GM23248 (cell line): ENCODE data around the gene SCAMP4. TPM values are rescaled to one million over a fixed set of nuclear protein-coding genes. Genes with fewer than 3 reads are reported as not detected.
"Not testable (repeated sequence)": the region's sequence is repeated elsewhere in the genome, so short reads cannot be mapped to it uniquely, and the experiment has no call there.

Experiments
- DNase-seq: peaks from one replicate; pipeline ENCODE4 v3.0.0-alpha.2; 2015
- H2AFZ ChIP-seq: fragments of 200-600 bp; sonication (generic); 2 replicates; pipeline ENCODE4 v1.6.1; 2016; ENCODE audit warnings: antibody characterized with exemption
- H3F3A ChIP-seq: fragments of 200-600 bp; sonication (generic); 2 replicates; pipeline ENCODE4 v1.6.1; 2016; ENCODE audit warnings: mild to moderate bottlenecking, antibody characterized with exemption, mixed run types; ENCODE audit not compliant: insufficient read depth
- H3K27ac ChIP-seq: fragments of 200-600 bp; sonication (generic); 2 replicates; pipeline ENCODE4 v1.5.1; 2016; ENCODE audit warnings: mild to moderate bottlenecking
- H3K27me3 ChIP-seq: fragments of 200-600 bp; sonication (generic); replicated peaks from 2 replicates; pipeline ENCODE4 v1.6.1; 2016; ENCODE audit warnings: mild to moderate bottlenecking; ENCODE audit not compliant: insufficient read depth
- H3K36me3 ChIP-seq: fragments of 200-600 bp; sonication (generic); 2 replicates; pipeline ENCODE4 v1.6.1; 2016; ENCODE audit warnings: low read depth, mild to moderate bottlenecking
- H3K4me1 ChIP-seq: fragments of 200-600 bp; sonication (generic); 2 replicates; pipeline ENCODE4 v1.6.1; 2016; ENCODE audit warnings: mild to moderate bottlenecking; ENCODE audit not compliant: insufficient read depth
- H3K4me2 ChIP-seq: fragments of 200-600 bp; sonication (generic); one replicate; pipeline ENCODE4 v1.6.1; 2016; ENCODE audit warnings: mild to moderate bottlenecking; ENCODE audit not compliant: unreplicated experiment
- H3K4me3 ChIP-seq: fragments of 200-600 bp; sonication (generic); 2 replicates; pipeline ENCODE4 v1.5.1; 2016; ENCODE audit warnings: mild to moderate bottlenecking
- H3K79me2 ChIP-seq: fragments of 200-600 bp; sonication (generic); 2 replicates; pipeline ENCODE4 v1.6.1; 2016; ENCODE audit warnings: mild to moderate bottlenecking; ENCODE audit not compliant: insufficient read depth
- H3K9ac ChIP-seq: fragments of 200-600 bp; sonication (generic); 2 replicates; pipeline ENCODE4 v1.6.1; 2016; ENCODE audit warnings: mild to moderate bottlenecking
- H3K9me2 ChIP-seq: fragments of 200-600 bp; sonication (generic); 2 replicates; pipeline ENCODE4 v1.6.1; 2016; ENCODE audit warnings: mixed run types, mild to moderate bottlenecking, moderate library complexity; ENCODE audit not compliant: insufficient read depth
- H3K9me3 ChIP-seq: fragments of 200-600 bp; sonication (generic); one replicate; pipeline ENCODE4 v1.6.1; 2017; ENCODE audit warnings: low read depth
- H4K20me1 ChIP-seq: fragments of 200-600 bp; sonication (generic); 2 replicates; pipeline ENCODE4 v1.6.0; 2016; ENCODE audit not compliant: insufficient read depth
- EZH2 ChIP-seq: fragments of 200-600 bp; sonication (generic); IDR thresholded peaks from 2 replicates; pipeline ENCODE4 v1.6.1; 2018; ENCODE audit warnings: antibody characterized with exemption, mild to moderate bottlenecking; ENCODE audit not compliant: insufficient read depth, poor library complexity, severe bottlenecking
- EZH2phosphoT487 ChIP-seq: fragments of 200-600 bp; sonication (generic); IDR thresholded peaks from 2 replicates; pipeline ENCODE4 v1.6.1; 2018; ENCODE audit warnings: antibody characterized with exemption, moderate library complexity, mild to moderate bottlenecking, low read depth; ENCODE audit not compliant: insufficient read depth
- WGBS, 2 experiments: methylation state at CpG; one replicate each; pipeline ENCODE4 v1.1.6; 2015 to 2017; ENCODE audit warnings: low lambda C conversion rate in 2 of 2, low coverage in 1 of 2; ENCODE audit errors: missing lambda C conversion rate in 2 of 2; 5-methylcytosine and 5-hydroxymethylcytosine counted together
- in situ Hi-C: fragments of 300-500 bp; cut with MboI; formaldehyde crosslinking; loops from 2 replicates; pipeline ENCODE4 v1.15.0; 2020
- polyA plus RNA-seq: library from polyadenylated mRNA; unstranded; fragments of >200 nt; fragmentation: Nextera tagmentation; extraction: Ambion mirVana; gene quantifications from 2 replicates; pipeline ENCODE4 v1.2.1, GENCODE V29; 2016
- total RNA-seq: library from RNA; depleted of rRNA; stranded (reverse); fragments of >200 nt; shearing (Covaris generic); gene quantifications from 2 replicates; pipeline ENCODE4 v1.2.3, GENCODE V29; 2014

The SCAMP4 gene
- total and polyA plus RNA-seq, 2 experiments from 2014 or later: 73.9 to 110 TPM

- Histone ChIP-seq H3K4me2 (no peak overlapping the region), H3K9me3 (no peaks in the 10 kb centered on the region), H3K9me2 (no peaks in the 10 kb centered on the region), H3K4me1 (peaks cover 23% of the 10 kb centered on the region), H2AFZ (no peak overlapping the region), H3K4me3 (no peak overlapping the region), H3K79me2 (peaks cover 52% of the 10 kb centered on the region), H3F3A (no peaks in the 10 kb centered on the region), H4K20me1 (0 out of 2 replicates have a peak, but pooled peaks cover 4% of the 10 kb centered on the region), H3K9ac (no peak overlapping the region), H3K36me3 (no peaks in the 10 kb centered on the region), H3K27me3 (no peaks in the 10 kb centered on the region), H3K27ac (no peak overlapping the region)
- in situ Hi-C loops: no loop called here
- no peak for DNase-seq
- TF ChIP-seq EZH2 (no peak), EZH2phosphoT487 (no peak)
- 93 to 96% methylated on average over 22 to 34 of the region's 35 CpGs for WGBS, 2 experiments
Observed at GRCh38 chr19:1880611-1881392, 24.4 kb upstream of the SCAMP4 start.

- H3K4me2 ChIP-seq, H3K9ac ChIP-seq: not testable (repeated sequence)
- peaks cover 53% of the 10 kb centered on the region for H3K79me2 ChIP-seq
Observed at GRCh38 chr19:1881393-1882088, 23.7 kb upstream of the SCAMP4 start.

GRCh38 chr19:1882089-1882785 is 23.0 kb upstream of the SCAMP4 start:
- DNase-seq: no peak
- in situ Hi-C loops: no loop called here
- Histone ChIP-seq H3K4me2 (peak overlapping the region; percentile 18), H3K27ac (no peak overlapping the region), H3K4me1 (peaks cover 17% of the 10 kb centered on the region), H3F3A (no peaks in the 10 kb centered on the region), H3K4me3 (no peak overlapping the region), H3K27me3 (no peaks in the 10 kb centered on the region), H3K9me3 (no peaks in the 10 kb centered on the region), H3K9me2 (no peaks in the 10 kb centered on the region), H2AFZ (no peak overlapping the region), H3K79me2 (peaks cover 53% of the 10 kb centered on the region), H3K36me3 (no peaks in the 10 kb centered on the region), H3K9ac (no peak overlapping the region), H4K20me1 (0 out of 2 replicates have a peak, but pooled peaks cover 4% of the 10 kb centered on the region)
- no peak for TF ChIP-seq EZH2phosphoT487
- TF ChIP-seq EZH2: no peak
- 71 to 74% methylated on average over 28 to 31 of the region's 31 CpGs for WGBS, 2 experiments

More at GRCh38 chr19:1881393-1882088, 23.7 kb upstream of the SCAMP4 start:
- H3K36me3 ChIP-seq, H4K20me1 ChIP-seq, H3K27ac ChIP-seq, H3K9me3 ChIP-seq, H3K9me2 ChIP-seq, H2AFZ ChIP-seq, H3K27me3 ChIP-seq, DNase-seq, in situ Hi-C loops, H3K4me3 ChIP-seq, H3F3A ChIP-seq: not testable (repeated sequence)
- WGBS, 2 experiments: 76 to 92% methylated on average over 11 to 26 of the region's 44 CpGs
- peaks cover 19% of the 10 kb centered on the region for H3K4me1 ChIP-seq

GRCh38 chr19:1882786-1883692 is 22.2 kb upstream of the SCAMP4 start:
- Histone ChIP-seq H3F3A (no peaks in the 10 kb centered on the region), H3K9me2 (no peaks in the 10 kb centered on the region), H3K9ac (peak overlapping the region; percentile 86), H3K36me3 (no peaks in the 10 kb centered on the region), H2AFZ (no peak overlapping the region), H3K27ac (no peak overlapping the region), H3K4me2 (peak overlapping the region; percentile 94), H3K79me2 (peaks cover 53% of the 10 kb centered on the region), H3K4me1 (peaks cover 17% of the 10 kb centered on the region), H3K9me3 (no peaks in the 10 kb centered on the region), H3K4me3 (peak overlapping the region; percentile 95), H4K20me1 (0 out of 2 replicates have a peak, but pooled peaks cover 4% of the 10 kb centered on the region), H3K27me3 (no peaks in the 10 kb centered on the region)
- in situ Hi-C loops: no loop called here
- WGBS, 2 experiments: 74 to 78% methylated on average over 25 of the region's 25 CpGs
- no peak for TF ChIP-seq EZH2phosphoT487
- no peak for TF ChIP-seq EZH2
- DNase-seq: no peak
